B cell (primary cell): ENCODE measurements around the gene SGSH. TPM values are rescaled to one million over a fixed set of nuclear protein-coding genes. Genes with fewer than 3 reads are reported as not detected.

Experiments
- ATAC-seq: fragments of 200-7000 bp; cut with Tn5 transposase; one replicate; pipeline ENCODE4 v1.10.0; 2021; ENCODE audit warnings: low read depth, mild to moderate bottlenecking, moderate number of reproducible peaks, moderate library complexity
- CTCF ChIA-PET: fragments of 350-600 bp; sonication (Branson Sonifier 250); formaldehyde crosslinking; loops from one replicate; lab custom pipeline; 2021; ENCODE audit warnings: antibody characterized with exemption, inconsistent platforms; lab: Charles Lee
- POLR2A ChIA-PET: fragments of 350-600 bp; sonication (Branson Sonifier 250); formaldehyde crosslinking; loops from one replicate; lab custom pipeline; 2021; ENCODE audit warnings: antibody characterized with exemption; lab: Charles Lee
- DNase-seq: peaks from one replicate; pipeline ENCODE4 v3.0.0; 2013
- H2AFZ ChIP-seq: 2 replicates; pipeline ENCODE4 v1.6.1; 2012; ENCODE audit warnings: mild to moderate bottlenecking, low read depth, low read length; ENCODE audit not compliant: insufficient read depth, poor library complexity, severe bottlenecking
- H3K27ac ChIP-seq, 2 donors: 1 replicate in 1 of 2; 2 replicates in 1 of 2; pipeline ENCODE4 v1.5.1; 2012 to 2013; ENCODE audit warnings: low read length in 2 of 2, mild to moderate bottlenecking in 2 of 2, moderate library complexity in 1 of 2
- H3K27me3 ChIP-seq, 4 experiments: fragments of 200-600 bp in 1 of 4; sonication (generic) in 1 of 4; replicated peaks in 1 of 4; 1 replicate in 2 of 4; 2 replicates in 2 of 4; pipeline versions ENCODE4 v1.6.1 to v1.7.0; 2013 to 2016; ENCODE audit warnings: low read length in 3 of 4, mild to moderate bottlenecking in 2 of 4, mixed read lengths in 1 of 4, moderate library complexity in 1 of 4; ENCODE audit not compliant: insufficient read depth in 4 of 4, control insufficient read depth in 3 of 4; ENCODE audit errors: control extremely low read depth in 1 of 4
- H3K36me3 ChIP-seq, 2 experiments: replicated peaks in 1 of 2; 1 replicate in 1 of 2; 2 replicates in 1 of 2; pipeline versions ENCODE4 v1.6.1 to v1.7.1; 2013; ENCODE audit warnings: low read length in 1 of 2; ENCODE audit not compliant: insufficient read depth in 2 of 2, control insufficient read depth in 1 of 2; ENCODE audit errors: control extremely low read depth in 1 of 2, extremely low read depth in 1 of 2
- H3K4me1 ChIP-seq, 2 donors: fragments of 200-600 bp in 1 of 2; sonication (generic) in 1 of 2; 1 replicate in 1 of 2; 2 replicates in 1 of 2; pipeline versions ENCODE4 v1.5.1 to v1.6.1; 2013 to 2017; ENCODE audit warnings: low read length in 2 of 2; ENCODE audit not compliant: control insufficient read depth in 2 of 2, insufficient read depth in 2 of 2
- H3K4me2 ChIP-seq: replicated peaks from 2 replicates; pipeline ENCODE3; 2012; ENCODE audit warnings: mild to moderate bottlenecking, low read depth, low read length; ENCODE audit not compliant: poor library complexity, severe bottlenecking
- H3K4me3 ChIP-seq, 5 experiments: fragments of 200-600 bp in 1 of 5; sonication (generic) in 1 of 5; 1 replicate in 3 of 5; 2 replicates in 2 of 5; pipeline versions ENCODE4 v1.5.1 to v1.7.0; 2011 to 2016; ENCODE audit warnings: low read length in 4 of 5, mild to moderate bottlenecking in 4 of 5, low read depth in 2 of 5, control low read depth in 1 of 5, moderate library complexity in 1 of 5; ENCODE audit not compliant: insufficient read depth in 1 of 5; ENCODE audit errors: control extremely low read depth in 1 of 5, extremely low read depth in 1 of 5
- H3K79me2 ChIP-seq: fragments of 200-600 bp; sonication (generic); one replicate; pipeline ENCODE4 v1.6.0; 2016; ENCODE audit warnings: low read length; ENCODE audit not compliant: control insufficient read depth, insufficient read depth
- H3K9ac ChIP-seq: fragments of 200-600 bp; sonication (generic); 2 replicates; pipeline ENCODE4 v1.6.1; 2017; ENCODE audit warnings: mild to moderate bottlenecking, low read length, moderate library complexity
- H3K9me3 ChIP-seq, 3 donors: one replicate each; pipeline versions ENCODE4 v1.6.1 to v1.7.1; 2013; ENCODE audit warnings: low read length in 2 of 3; ENCODE audit not compliant: control insufficient read depth in 2 of 3, insufficient read depth in 1 of 3; ENCODE audit errors: control extremely low read depth in 1 of 3
- H4K20me1 ChIP-seq: 2 replicates; pipeline ENCODE4 v1.6.0; 2012; ENCODE audit warnings: mild to moderate bottlenecking, low read length; ENCODE audit not compliant: insufficient read depth, control insufficient read depth, poor library complexity, severe bottlenecking
- H3K27ac Mint-ChIP-seq: one replicate; pipeline ENCODE4 v1.8.0; 2021; ENCODE audit warnings: mixed read lengths
- H3K27me3 Mint-ChIP-seq: one replicate; pipeline ENCODE4 v1.8.0; 2021; ENCODE audit warnings: mixed read lengths
- H3K4me1 Mint-ChIP-seq: one replicate; pipeline ENCODE4 v1.8.0; 2021; ENCODE audit warnings: mixed read lengths
- H3K4me3 Mint-ChIP-seq: one replicate; pipeline ENCODE4 v1.8.0; 2021; ENCODE audit warnings: mixed read lengths
- H3K9me3 Mint-ChIP-seq: one replicate; pipeline ENCODE4 v1.8.0; 2022; ENCODE audit warnings: mixed read lengths; ENCODE audit not compliant: insufficient read depth
- EZH2 ChIP-seq: IDR thresholded peaks from 2 replicates; pipeline ENCODE4 v1.6.1; 2012; ENCODE audit warnings: borderline replicate concordance, low read depth, mild to moderate bottlenecking, moderate library complexity, low read length; ENCODE audit not compliant: insufficient read depth, poor library complexity, severe bottlenecking
- WGBS: methylation state at CpG from one replicate; pipeline ENCODE4 v1.1.5; 2013; ENCODE audit warnings: missing lambda C conversion rate; ENCODE audit not compliant: insufficient coverage; 5-methylcytosine and 5-hydroxymethylcytosine counted together
- intact Hi-C: fragments of 100-400 bp; cut with micrococcal nuclease; formaldehyde crosslinking; loops from one replicate; pipeline ENCODE4 v1.10.0; 2022
- polyA plus RNA-seq: library from polyadenylated mRNA; depleted of rRNA; stranded (reverse); fragments of >200 nt; gene quantifications from 2 replicates; pipeline ENCODE4 v1.2.3, GENCODE V29; 2012
- total RNA-seq, 2 donors: library from RNA; stranded (reverse); fragments of 120-200 nt in 1 of 2; gene quantifications; 1 replicate in 1 of 2; 2 replicates in 1 of 2; pipeline versions ENCODE4 v1.2.3 to v1.2.4, GENCODE V29; 2013 to 2022
- TF ChIP-seq, protein P1 (sequence below): fragments of 200-600 bp; IDR thresholded peaks from one replicate; pipeline ENCODE4 v1.8.0; 2022; ENCODE audit warnings: antibody characterized with exemption, mild to moderate bottlenecking

SGSH gene
- total and polyA plus RNA-seq, 2 donors (not counting 1 experiment from before 2014, with no cell fraction given): 44.5 to 83.7 TPM

GRCh38 chr17:80191865-80192661 is 28.1 kb downstream of the SGSH start:
- no peaks in the 10 kb centered on the region for H3K4me1 Mint-ChIP-seq
- Histone ChIP-seq H3K36me3 (no peaks in the 10 kb centered on the region), H3K27me3 (peaks cover 0 to 16% (median 0%) of the 10 kb centered on the region in 4 experiments), H3K79me2 (no peaks in the 10 kb centered on the region), H3K27ac (no peak overlapping the region), H4K20me1 (no peaks in the 10 kb centered on the region), H3K9me3 (peaks cover 0 to 9% (median 0%) of the 10 kb centered on the region in 3 donors), H3K4me3 (no peak overlapping the region), H3K4me2 (no peak overlapping the region), H2AFZ (no peak overlapping the region), H3K4me1 (no peaks in the 10 kb centered on the region), H3K9ac (no peak overlapping the region)
- 73% methylated on average over 18 of the region's 29 CpGs for WGBS
- H3K27me3 Mint-ChIP-seq: peaks cover 16% of the 10 kb centered on the region
- ATAC-seq (no peak), DNase-seq (no peak)
- intact Hi-C loops: no loop called here
- ChIA-PET POLR2A (no interaction called here), CTCF (no interaction called here)
- no peaks in the 10 kb centered on the region for H3K9me3 Mint-ChIP-seq
- H3K4me3 Mint-ChIP-seq: no peak overlapping the region
- TF ChIP-seq EZH2: no peak
- TF ChIP-seq, protein P1, sequence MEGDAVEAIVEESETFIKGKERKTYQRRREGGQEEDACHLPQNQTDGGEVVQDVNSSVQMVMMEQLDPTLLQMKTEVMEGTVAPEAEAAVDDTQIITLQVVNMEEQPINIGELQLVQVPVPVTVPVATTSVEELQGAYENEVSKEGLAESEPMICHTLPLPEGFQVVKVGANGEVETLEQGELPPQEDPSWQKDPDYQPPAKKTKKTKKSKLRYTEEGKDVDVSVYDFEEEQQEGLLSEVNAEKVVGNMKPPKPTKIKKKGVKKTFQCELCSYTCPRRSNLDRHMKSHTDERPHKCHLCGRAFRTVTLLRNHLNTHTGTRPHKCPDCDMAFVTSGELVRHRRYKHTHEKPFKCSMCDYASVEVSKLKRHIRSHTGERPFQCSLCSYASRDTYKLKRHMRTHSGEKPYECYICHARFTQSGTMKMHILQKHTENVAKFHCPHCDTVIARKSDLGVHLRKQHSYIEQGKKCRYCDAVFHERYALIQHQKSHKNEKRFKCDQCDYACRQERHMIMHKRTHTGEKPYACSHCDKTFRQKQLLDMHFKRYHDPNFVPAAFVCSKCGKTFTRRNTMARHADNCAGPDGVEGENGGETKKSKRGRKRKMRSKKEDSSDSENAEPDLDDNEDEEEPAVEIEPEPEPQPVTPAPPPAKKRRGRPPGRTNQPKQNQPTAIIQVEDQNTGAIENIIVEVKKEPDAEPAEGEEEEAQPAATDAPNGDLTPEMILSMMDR: no peak
- H3K27ac Mint-ChIP-seq: no peak overlapping the region

GRCh38 chr17:80191192-80191591 is 28.9 kb downstream of the SGSH start:
- H3K27me3 ChIP-seq: peaks cover 0 to 16% (median 0%) of the 10 kb centered on the region in 4 experiments
- ChIA-PET CTCF (no interaction called here), POLR2A (interaction anchor here (0.6 kb wide), 1 partner anchor 117 kb away, joined by 4 read pairs; no protein-coding TSS in a partner anchor)
- no peak overlapping the region for H3K27ac ChIP-seq
- H3K9ac ChIP-seq: no peak overlapping the region
- no peaks in the 10 kb centered on the region for H4K20me1 ChIP-seq
- H3K9me3 ChIP-seq: peaks cover 0 to 9% (median 0%) of the 10 kb centered on the region in 3 donors
- no peaks in the 10 kb centered on the region for H3K79me2 ChIP-seq
- WGBS: 95% methylated on average over 20 of the region's 20 CpGs
- H3K4me1 ChIP-seq: no peaks in the 10 kb centered on the region
- no peaks in the 10 kb centered on the region for H3K36me3 ChIP-seq
- TF ChIP-seq EZH2: no peak
- TF ChIP-seq, protein P1: no peak
- ATAC-seq (no peak), DNase-seq (no peak)
- Mint-ChIP-seq H3K4me3 (no peak overlapping the region), H3K9me3 (no peaks in the 10 kb centered on the region), H3K27ac (no peak overlapping the region), H3K27me3 (peaks cover 16% of the 10 kb centered on the region), H3K4me1 (no peaks in the 10 kb centered on the region)
- H3K4me3 ChIP-seq: no peak overlapping the region
- intact Hi-C loops: no loop called here
- no peak overlapping the region for H3K4me2 ChIP-seq
- no peak overlapping the region for H2AFZ ChIP-seq
